HepG2 (cell line): Measurements from ENCODE around the gene STK40. TPM values are rescaled to one million over a fixed set of nuclear protein-coding genes. Genes with fewer than 3 reads are reported as not detected.
A peak's percentile ranks its signal among the peaks of the same experiment; 100 is the strongest.

Source experiments
- AFF4 ChIP-seq: sonication (generic); formaldehyde crosslinking; IDR thresholded peaks from 2 replicates; pipeline ENCODE4 v1.4.0; 2020; ENCODE audit warnings: missing genetic modification reagents
- ATF5 ChIP-seq: sonication (generic); formaldehyde crosslinking; IDR thresholded peaks from 2 replicates; pipeline ENCODE4 v1.4.0; 2020; ENCODE audit warnings: mild to moderate bottlenecking, low read depth, missing genetic modification reagents
- BCLAF1 ChIP-seq: fragments of 450-650 bp; IDR thresholded peaks from 2 replicates; pipeline ENCODE4 v1.6.1; 2017; ENCODE audit warnings: mild to moderate bottlenecking
- HOMEZ ChIP-seq: IDR thresholded peaks from 2 replicates; pipeline ENCODE4 v1.6.1; 2016; ENCODE audit warnings: low read depth
- IKZF5 ChIP-seq: IDR thresholded peaks from 2 replicates; pipeline ENCODE4 v1.6.1; 2018; ENCODE audit warnings: missing genetic modification reagents, mild to moderate bottlenecking, missing compliant biosample characterization
- JUND ChIP-seq: sonication (generic); formaldehyde crosslinking; IDR thresholded peaks from 2 replicates; pipeline ENCODE4 v1.8.0; 2022; ENCODE audit warnings: mild to moderate bottlenecking, missing genetic modification reagents
- LCORL ChIP-seq, 2 experiments: fragments of 450-650 bp in 1 of 2; sonication (generic) in 1 of 2; formaldehyde crosslinking in 1 of 2; IDR thresholded peaks; 2 replicates each; pipeline versions ENCODE4 v1.5.0 to v1.6.1; 2017 to 2020; ENCODE audit warnings: antibody characterized with exemption in 1 of 2, missing genetic modification reagents in 1 of 2
- LRRFIP1 ChIP-seq: sonication (generic); formaldehyde crosslinking; conservative IDR thresholded peaks from 2 replicates; pipeline ENCODE4 v1.4.0; 2020; ENCODE audit warnings: missing genetic modification reagents
- NR2F1 ChIP-seq, 2 experiments: fragments of 450-650 bp in 1 of 2; formaldehyde crosslinking in 1 of 2; IDR thresholded peaks; 2 replicates each; pipeline versions ENCODE4 v1.5.0 to v1.6.1; 2016 to 2020; ENCODE audit warnings: mild to moderate bottlenecking in 1 of 2, missing compliant biosample characterization in 1 of 2, missing genetic modification reagents in 1 of 2, moderate library complexity in 1 of 2
- TRIM24 ChIP-seq: sonication (generic); formaldehyde crosslinking; IDR thresholded peaks from 2 replicates; pipeline ENCODE4 v1.8.0; 2022; ENCODE audit warnings: mild to moderate bottlenecking, missing genetic modification reagents
- ZNF143 ChIP-seq: sonication (generic); formaldehyde crosslinking; IDR thresholded peaks from 2 replicates; pipeline ENCODE4 v1.4.0; 2020; ENCODE audit warnings: missing genetic modification reagents
- ZNF292 ChIP-seq: sonication (generic); formaldehyde crosslinking; IDR thresholded peaks from 2 replicates; pipeline ENCODE4 v1.8.1; 2022; ENCODE audit warnings: mild to moderate bottlenecking, low read depth, missing genetic modification reagents, borderline replicate concordance
- ZNF777 ChIP-seq: sonication (generic); formaldehyde crosslinking; IDR thresholded peaks from 2 replicates; pipeline ENCODE4 v1.4.0; 2020; ENCODE audit warnings: missing genetic modification reagents
- polyA plus RNA-seq, 8 experiments: library from polyadenylated mRNA; depleted of rRNA in 3 of 8; stranded (reverse) in 7 of 8; unstranded in 1 of 8; fragments of >200 nt; fragmentation: Illumina TruSeq in 4 of 8; extraction: Trizol in 4 of 8; gene quantifications; 2 replicates each; pipeline versions ENCODE4 v1.2.1 to v1.2.3, GENCODE V29; 2011 to 2016; ENCODE audit warnings: low read depth in 4 of 8, missing spikeins in 1 of 8, mixed read lengths in 1 of 8; ENCODE audit not compliant: insufficient read depth in 1 of 8
- total RNA-seq, 5 experiments: library from RNA; depleted of rRNA; stranded (reverse); fragments of >200 nt; fragmentation: Illumina TruSeq; extraction: Trizol; gene quantifications; 2 replicates each; pipeline ENCODE4 v1.2.3, GENCODE V29; 2016; ENCODE audit warnings: low read depth in 1 of 5

The STK40 gene
- total and polyA plus RNA-seq, 2 of the 13 experiments (the other 11 are each of a cell fraction or from before 2014, with no cell fraction given): 33.8 to 35.1 TPM

GRCh38 chr1:36400825-36401601 is 15.3 kb upstream of the STK40 start (continued):
- TF ChIP-seq IKZF5 (CRISPR knock-in tag): peak; percentile 79
- 0 out of 2 replicates have a peak, but pooled peaks have one; percentile 47 for TF ChIP-seq HOMEZ (CRISPR knock-in tag)
- TF ChIP-seq BCLAF1: no peak
- TF ChIP-seq LRRFIP1 (CRISPR knock-in tag): no peak
- 0 out of 2 replicates have a peak, but pooled peaks have one; percentile 29 for TF ChIP-seq JUND
- no peak for TF ChIP-seq ZNF292 (CRISPR knock-in tag)
- TF ChIP-seq TRIM24 (CRISPR knock-in tag): no peak
- TF ChIP-seq ZNF777 (CRISPR knock-in tag): no peak
- no peak for TF ChIP-seq AFF4
- peak; percentile 78 for TF ChIP-seq ZNF143 (CRISPR knock-in tag)
- TF ChIP-seq ATF5 (CRISPR knock-in tag): no peak
- no peak for TF ChIP-seq LCORL (IDR thresholded peaks at IDR 0.05)
- no peak; the same call in 1 of the 2 replicates for TF ChIP-seq LCORL (CRISPR knock-in tag; IDR thresholded peaks at IDR 0.05)
- TF ChIP-seq NR2F1 (CRISPR knock-in tag; IDR thresholded peaks at IDR 0.05): peak in 1 of 2 experiments; percentile 51; a peak in 1 of 4 replicates
